Colonic mucosa (tissue), 4 donors: ENCODE measurements around the gene LONP1. TPM values are rescaled to one million over a fixed set of nuclear protein-coding genes. Genes with fewer than 3 reads are reported as not detected.

Experiments used
- DNase-seq: peaks from one replicate; pipeline ENCODE4 v3.0.0-alpha.2; 2020
- H3K27ac ChIP-seq: fragments of 200-600 bp; one replicate; pipeline ENCODE4 v1.8.0; 2021
- H3K27me3 ChIP-seq: fragments of 200-600 bp; one replicate; pipeline ENCODE4 v1.8.0; 2021
- H3K36me3 ChIP-seq: fragments of 200-600 bp; one replicate; pipeline ENCODE4 v1.8.0; 2021
- H3K4me1 ChIP-seq: fragments of 200-600 bp; one replicate; pipeline ENCODE4 v1.8.0; 2021; ENCODE audit warnings: mild to moderate bottlenecking
- H3K4me3 ChIP-seq: fragments of 200-600 bp; one replicate; pipeline ENCODE4 v1.8.0; 2021
- H3K9ac ChIP-seq, 2 donors: one replicate each; pipeline ENCODE4 v1.7.0; 2013; ENCODE audit warnings: control low read depth in 2 of 2, low read depth in 2 of 2, low read length in 2 of 2
- H3K9me3 ChIP-seq: fragments of 200-600 bp; one replicate; pipeline ENCODE4 v1.8.0; 2021
- CTCF ChIP-seq: fragments of 200-600 bp; IDR thresholded peaks from one replicate; pipeline ENCODE4 v1.8.0; 2022; ENCODE audit warnings: antibody characterized with exemption, mild to moderate bottlenecking
- intact Hi-C: fragments of 100-400 bp; cut with DNase I; formaldehyde crosslinking; loops from one replicate; pipeline ENCODE4 v1.14.1; 2022
- total RNA-seq, 2 donors: library from RNA; stranded (reverse); fragmentation: NEBNext Ultra II Directional in 1 of 2; extraction: Animal tissue kit (Norgen Biotek cat#: 25700) in 1 of 2; gene quantifications; one replicate each; pipeline ENCODE4 v1.2.1, GENCODE V29; 2021
- donor health status: healthy.
- donor health status: DM: no; HTN: no; CAD: no.
- donor health status: DM: no; HTN: no; CAD: no.

LONP1 gene
- total RNA-seq, 2 donors from 2014 or later = 64.3 to 133 TPM

DNA sequence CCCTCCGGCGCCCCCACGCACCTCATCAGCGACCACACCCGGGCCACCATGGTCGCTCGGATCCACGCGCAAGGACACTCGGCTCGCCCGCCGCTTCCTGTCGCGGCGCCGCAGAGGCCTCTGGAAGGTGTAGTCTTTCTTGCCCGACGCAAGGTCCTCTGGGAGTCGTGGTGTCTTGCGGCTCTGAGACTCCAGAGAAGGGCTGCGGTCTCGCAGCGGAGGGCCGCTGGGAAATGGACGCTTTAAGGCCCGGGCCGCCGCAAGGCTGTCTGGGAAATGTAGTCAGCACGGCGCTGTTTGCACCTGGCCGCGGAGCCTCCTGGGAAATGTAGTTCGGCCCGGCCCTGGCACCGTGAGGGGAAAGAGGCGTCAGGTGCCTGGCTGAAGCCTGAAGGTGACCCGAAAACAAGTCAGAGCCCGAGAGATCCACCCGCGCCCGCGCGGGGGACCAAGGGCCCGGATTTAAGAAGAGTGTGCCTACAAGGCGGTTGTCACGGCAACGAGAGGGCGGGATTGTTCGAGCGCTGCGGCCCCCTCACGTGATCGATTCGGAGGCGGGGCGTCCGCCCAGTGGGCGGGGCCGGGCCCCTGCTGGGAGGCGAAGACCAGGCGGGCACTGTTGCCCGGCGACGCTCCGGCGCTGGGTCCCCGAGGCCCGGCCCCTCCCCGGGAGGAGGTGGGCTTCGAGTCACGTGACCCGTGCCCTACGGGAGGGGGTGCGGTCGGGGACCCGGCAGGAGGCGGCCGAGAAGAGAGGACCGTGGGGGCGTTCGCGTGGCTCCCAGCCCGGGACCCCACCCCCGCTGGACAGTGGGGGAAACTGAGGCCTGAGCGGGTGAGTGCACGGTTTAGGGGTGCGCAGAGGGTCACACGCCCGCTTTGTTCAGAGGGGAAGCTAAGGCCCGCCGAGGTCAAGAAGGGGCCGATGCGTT lies 39.2 kb downstream of the LONP1 start, which contains the start of the genes HSD11B1L and MICOS13:
Gene HSD11B1L, plus strand, starts transcription at position 591 of the 932 bp plus-strand sequence. CDS start 3,806 bp downstream, outside the sequence.
Gene MICOS13, minus strand, starts transcription at position 80 of the 932 bp plus-strand sequence. Its CDS starts 30 bp downstream, at position 50.
- intact Hi-C loops = no loop called here
- Histone ChIP-seq H3K4me1 (peaks cover 7% of the 10 kb centered on the region), H3K9ac (peak within 1 kb of the TSS; percentile 89 to 94), H3K36me3 (no peaks in the 10 kb centered on the region), H3K4me3 (peak within 1 kb of the TSS; percentile 90), H3K27ac (peak within 1 kb of the TSS; percentile 78), H3K9me3 (no peaks in the 10 kb centered on the region), H3K27me3 (no peaks in the 10 kb centered on the region)
- TF ChIP-seq CTCF = no peak
- peak; percentile 99 for DNase-seq

GRCh38 chr19:5680084-5680436 lies 39.9 kb downstream of the LONP1 start:
- no peak for DNase-seq
- intact Hi-C loops = no loop called here

GRCh38 chr19:5679289-5680083 lies 40.5 kb downstream of the LONP1 start:
- no peaks in the 10 kb centered on the region for H3K9me3 ChIP-seq
- H3K4me3 ChIP-seq = peak overlapping the region; percentile 90
- peaks cover 7% of the 10 kb centered on the region for H3K4me1 ChIP-seq
- peak overlapping the region; percentile 89 to 94 for H3K9ac ChIP-seq
- no peaks in the 10 kb centered on the region for H3K36me3 ChIP-seq
- H3K27ac ChIP-seq = peak overlapping the region; percentile 78
- no peak for DNase-seq
- no peak for TF ChIP-seq CTCF
- intact Hi-C loops = no loop called here
- no peaks in the 10 kb centered on the region for H3K27me3 ChIP-seq

More at GRCh38 chr19:5680084-5680436, 39.9 kb downstream of the LONP1 start:
- peak overlapping the region; percentile 90 for H3K4me3 ChIP-seq
- peak overlapping the region; percentile 89 to 94 for H3K9ac ChIP-seq
- H3K27ac ChIP-seq = peak overlapping the region; percentile 78
- no peaks in the 10 kb centered on the region for H3K36me3 ChIP-seq
- no peaks in the 10 kb centered on the region for H3K27me3 ChIP-seq
- no peak for TF ChIP-seq CTCF
- peaks cover 7% of the 10 kb centered on the region for H3K4me1 ChIP-seq
- no peaks in the 10 kb centered on the region for H3K9me3 ChIP-seq

DNA sequence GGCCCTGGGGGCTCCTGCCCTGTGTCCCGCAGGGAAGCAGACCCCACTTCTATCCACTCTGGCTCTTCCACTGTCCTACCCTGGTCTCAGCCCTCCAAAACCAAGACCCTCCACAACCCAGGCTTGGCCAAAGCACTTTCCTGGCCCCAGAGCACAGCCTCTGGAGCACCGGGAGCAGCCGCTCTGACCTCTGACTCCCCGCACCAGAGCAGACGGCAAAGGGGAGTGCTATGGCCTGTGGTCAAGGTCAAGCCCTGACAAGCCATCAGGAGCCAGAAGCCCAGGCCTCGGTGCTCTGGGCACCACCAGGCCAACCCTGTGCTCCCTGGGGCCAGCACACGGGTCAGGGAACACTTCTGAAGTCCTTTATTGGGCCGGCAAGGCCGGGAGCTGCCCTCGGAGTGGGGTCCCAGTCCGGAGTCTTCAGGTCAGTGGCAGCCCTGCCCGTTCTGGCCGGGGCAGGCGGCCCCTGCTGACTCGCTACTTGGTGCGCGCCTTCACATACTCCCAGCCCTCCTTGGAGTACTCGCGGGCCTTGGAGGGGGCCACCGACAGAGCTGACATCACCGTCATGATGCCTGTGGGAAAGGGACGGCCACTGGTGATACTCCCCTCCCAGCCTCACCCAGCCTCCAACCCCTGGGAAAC lies 41.8 kb downstream of the LONP1 start:
- no peak for DNase-seq
- H3K27me3 ChIP-seq = no peaks in the 10 kb centered on the region
- no peak overlapping the region for H3K27ac ChIP-seq
- H3K9me3 ChIP-seq = no peaks in the 10 kb centered on the region
- intact Hi-C loops = no loop called here
- no peak overlapping the region for H3K4me3 ChIP-seq
- H3K4me1 ChIP-seq = peaks cover 7% of the 10 kb centered on the region
- no peak overlapping the region for H3K9ac ChIP-seq
- H3K36me3 ChIP-seq = no peaks in the 10 kb centered on the region
- no peak for TF ChIP-seq CTCF

GRCh38 chr19:5677580-5677979 lies 42.4 kb downstream of the LONP1 start:
- intact Hi-C loops = no loop called here
- H3K4me1 ChIP-seq = peaks cover 7% of the 10 kb centered on the region
- H3K4me3 ChIP-seq = no peak overlapping the region
- no peak for DNase-seq
- no peaks in the 10 kb centered on the region for H3K27me3 ChIP-seq
- no peak for TF ChIP-seq CTCF
- no peak overlapping the region for H3K27ac ChIP-seq
- no peaks in the 10 kb centered on the region for H3K36me3 ChIP-seq
- H3K9me3 ChIP-seq = no peaks in the 10 kb centered on the region
- no peak overlapping the region for H3K9ac ChIP-seq
